ENCODE data around the gene GFER. TPM values are rescaled to one million over a fixed set of nuclear protein-coding genes. Genes with fewer than 3 reads are reported as not detected.

The GFER gene
- total and polyA plus RNA-seq, 2 of the 8 experiments (the other 6 are each of a cell fraction or from before 2014, with no cell fraction given) = 17.7 to 37.9 TPM

DNA sequence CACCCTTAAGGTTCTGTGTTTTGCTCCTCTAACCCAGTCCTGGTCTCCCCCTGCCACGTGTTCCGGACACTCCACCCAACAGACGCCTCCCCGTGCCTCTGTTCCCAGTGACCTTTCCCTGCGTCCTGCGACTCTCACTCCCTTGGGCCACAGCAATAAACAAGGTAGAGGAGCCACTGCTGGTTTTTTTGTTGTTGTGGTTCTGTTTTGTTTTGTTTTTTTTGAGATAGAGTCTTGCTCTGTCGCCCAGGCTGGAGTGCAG lies 31.9 kb downstream of the GFER start:
- H3K9ac ChIP-seq (replicated peaks in 1 of 4; ENCODE audit: extremely low read depth in 1 of 4, low read depth in 3 of 4, low read length in 3 of 4) = no peak overlapping the region
- H4K8ac ChIP-seq (ENCODE audit: extremely low read depth, insufficient read depth, low read length) = no peak overlapping the region
- no peak overlapping the region for H3K4me2 ChIP-seq (ENCODE audit: insufficient read depth in 1 of 2, low read depth in 2 of 2, low read length in 2 of 2)
- FAIRE-seq = no peak
- POLR2A ChIA-PET (ENCODE audit: partially characterized antibody) = interaction anchor here (0.9 to 1.3 kb wide), 4 partner anchors 11 to 137 kb away, joined by 3 to 7 read pairs (median 6); partner anchors contain the start of gene RPS2
- no peak overlapping the region for H2BK15ac ChIP-seq (ENCODE audit: low read length)
- peaks cover 0 to 5% (median 0%) of the 10 kb centered on the region in 4 experiments; a peak in 1 of 8 replicates for H3K36me3 ChIP-seq (ENCODE audit: control insufficient read depth in 2 of 4, insufficient read depth in 4 of 4, low read length in 3 of 4)
- H2BK120ac ChIP-seq (replicated peaks; ENCODE audit: low read depth, low read length) = no peak overlapping the region
- H2BK12ac ChIP-seq (ENCODE audit: low read depth, low read length) = no peak overlapping the region
- no peaks in the 10 kb centered on the region for H3K9me3 ChIP-seq (ENCODE audit: insufficient read depth in 2 of 2, low read depth in 1 of 2, low read length in 1 of 2)
- peaks cover 8% of the 10 kb centered on the region; the same call in 1 of the 2 replicates for H3K23me2 ChIP-seq (ENCODE audit: low read depth, low read length)
- WGBS, 2 experiments (ENCODE audit: extremely low coverage in 1 of 2, insufficient coverage in 1 of 2, insufficient read length in 1 of 2, insufficient replicate concordance in 2 of 2, low coverage in 1 of 2, low lambda C conversion rate in 2 of 2, missing lambda C conversion rate in 1 of 2) = 94% methylated on average over 7 of the region's 7 CpGs; no CpG with 5 or more reads in 1 of the 2 experiments
- no peak overlapping the region for H3K27ac ChIP-seq (ENCODE audit: low read depth, low read length)
- CTCF ChIA-PET (ENCODE audit: partially characterized antibody) = interaction anchor here (0.8 to 3.3 kb wide), 19 partner anchors 8 to 166 kb away, joined by 3 to 18 read pairs (median 5); partner anchors contain the start of gene PKD1
- H2BK5ac ChIP-seq (ENCODE audit: low read depth, low read length) = no peak overlapping the region
- no peak overlapping the region for H2AFZ ChIP-seq (ENCODE audit: low read length)
- no peak overlapping the region for H3K14ac ChIP-seq (ENCODE audit: insufficient read length)
- no peaks in the 10 kb centered on the region for H4K20me1 ChIP-seq (replicated peaks in 1 of 2; ENCODE audit: control insufficient read depth in 1 of 2, insufficient read depth in 2 of 2, low read length in 2 of 2)
- no peak overlapping the region for H2BK20ac ChIP-seq (ENCODE audit: low read length)
- no peak overlapping the region for H3K4ac ChIP-seq (replicated peaks; ENCODE audit: insufficient read length, low read depth, low read length)
- no peak overlapping the region for H4K5ac ChIP-seq (ENCODE audit: insufficient read length, low read depth, low read length)
- H4K91ac ChIP-seq (replicated peaks; ENCODE audit: insufficient read length, low read length) = no peak overlapping the region
- H3K4me3 ChIP-seq (ENCODE audit: extremely low read depth in 1 of 4, insufficient read depth in 2 of 4, low read depth in 3 of 4, low read length in 4 of 4) = no peak overlapping the region
- DNase-seq (ENCODE audit: low read depth in 1 of 2, low spot score in 2 of 2) = no peak
- no peak overlapping the region for H3K23ac ChIP-seq (ENCODE audit: insufficient read length)
- peaks cover 18 to 28% (median 22%) of the 10 kb centered on the region in 4 experiments for H3K27me3 ChIP-seq (replicated peaks in 1 of 4; ENCODE audit: control insufficient read depth in 3 of 4, extremely low read depth in 1 of 4, insufficient read depth in 3 of 4, low read length in 3 of 4)
- H2AK5ac ChIP-seq (ENCODE audit: low read depth, low read length) = no peak overlapping the region
- H3K18ac ChIP-seq (ENCODE audit: extremely low read depth, low read length) = no peak overlapping the region
- no peaks in the 10 kb centered on the region for H3K79me1 ChIP-seq (ENCODE audit: low read depth, low read length)
- no peak for TF ChIP-seq SIRT6 (IDR thresholded peaks at IDR 0.05; ENCODE audit: low read length)
- no peak for TF ChIP-seq ZNF274 (IDR thresholded peaks at IDR 0.05; ENCODE audit: borderline replicate concordance, extremely low read depth, low read length)
- TF ChIP-seq TEAD4 (IDR thresholded peaks at IDR 0.05; ENCODE audit: low read depth, low read length) = no peak
- peaks cover 0 to 15% (median 2%) of the 10 kb centered on the region in 4 experiments; a peak in 4 of 7 replicates for H3K4me1 ChIP-seq (replicated peaks in 1 of 4; ENCODE audit: control insufficient read depth in 3 of 4, insufficient read depth in 4 of 4, low read length in 3 of 4)
- H3K56ac ChIP-seq (replicated peaks; ENCODE audit: insufficient read length, low read depth, low read length) = no peak overlapping the region
- no peaks in the 10 kb centered on the region for H3K79me2 ChIP-seq (ENCODE audit: control insufficient read depth in 1 of 2, insufficient read depth in 2 of 2, low read length in 2 of 2)
